HL-60 (cell line): ENCODE data around the gene RAB3IP.

Experiments used
- DNase-seq, 2 experiments: peaks; one replicate each; pipeline ENCODE4 v3.0.0-alpha.2; 2010 to 2020; ENCODE audit warnings: low read depth in 1 of 2, low spot score in 1 of 2
- H3K27ac ChIP-seq: fragments of 250-450 bp; sonication (Bioruptor Pico); replicated peaks from 2 replicates; pipeline ENCODE4 v1.5.1; 2020; ENCODE audit warnings: mild to moderate bottlenecking, moderate library complexity
- H3K27me3 ChIP-seq: fragments of 250-450 bp; sonication (Bioruptor Pico); 2 replicates; pipeline ENCODE4 v1.5.1; 2021; ENCODE audit warnings: mild to moderate bottlenecking, moderate library complexity; ENCODE audit not compliant: insufficient read depth, poor library complexity, severe bottlenecking
- H3K4me3 ChIP-seq: replicated peaks from 2 replicates; pipeline ENCODE4 v1.5.1; 2011; ENCODE audit warnings: mild to moderate bottlenecking, control low read depth, low read length; ENCODE audit not compliant: insufficient read depth
- CTCF ChIP-seq: IDR thresholded peaks from one replicate; pipeline ENCODE4 v1.5.1; 2011; ENCODE audit warnings: low read length, control low read depth, inconsistent platforms; ENCODE audit not compliant: insufficient read depth
- GABPA ChIP-seq: IDR thresholded peaks from 2 replicates; pipeline ENCODE4 v1.6.1; 2012; ENCODE audit warnings: low read depth
- POLR2AphosphoS5 ChIP-seq: IDR thresholded peaks from 2 replicates; pipeline ENCODE4 v1.6.1; 2012; ENCODE audit warnings: low read depth
- REST ChIP-seq: IDR thresholded peaks from 2 replicates; pipeline ENCODE4 v1.6.1; 2012; ENCODE audit warnings: low read depth; ENCODE audit not compliant: insufficient replicate concordance
- SPI1 ChIP-seq: IDR thresholded peaks from 2 replicates; pipeline ENCODE4 v1.6.1; 2012; ENCODE audit warnings: low read depth, mild to moderate bottlenecking, borderline replicate concordance

The RAB3IP gene

GRCh38 chr12:69810870-69811498, 72.3 kb downstream of the RAB3IP start:
- H3K27ac ChIP-seq = no peak overlapping the region
- H3K4me3 ChIP-seq = no peak overlapping the region
- TF ChIP-seq SPI1 = no peak
- no peak for TF ChIP-seq CTCF
- TF ChIP-seq GABPA = no peak
- TF ChIP-seq POLR2AphosphoS5 = no peak
- no peak for TF ChIP-seq REST
- no peaks in the 10 kb centered on the region for H3K27me3 ChIP-seq
- no peak for DNase-seq

- Histone ChIP-seq H3K4me3 (no peak overlapping the region), H3K27me3 (no peaks in the 10 kb centered on the region), H3K27ac (no peak overlapping the region)
- no peak for DNase-seq
- TF ChIP-seq REST (no peak), POLR2AphosphoS5 (no peak), CTCF (no peak), GABPA (no peak), SPI1 (no peak)
Measured at GRCh38 chr12:69816082-69816481, 77.4 kb downstream of the RAB3IP start.

- H3K27ac ChIP-seq = no peak overlapping the region
- TF ChIP-seq REST = no peak
- TF ChIP-seq CTCF = no peak
- TF ChIP-seq GABPA = no peak
- TF ChIP-seq SPI1 = no peak
- no peak overlapping the region for H3K4me3 ChIP-seq
- H3K27me3 ChIP-seq = no peaks in the 10 kb centered on the region
- DNase-seq = no peak
Measured at GRCh38 chr12:69821032-69821455, 82.4 kb downstream of the RAB3IP start.
